AG09319 (cell line): ENCODE data around the gene TOP3B.

Source experiments
- DNase-seq: peaks from one replicate; pipeline ENCODE4 v3.0.0-alpha.2; 2010; ENCODE audit warnings: low read depth; ENCODE audit errors: extremely low read depth
- TF ChIP-seq, protein P1 (sequence below): IDR thresholded peaks from 2 replicates; pipeline ENCODE4 v1.5.1; 2011; ENCODE audit warnings: low read depth, mild to moderate bottlenecking, inconsistent platforms, low read length, moderate library complexity

The TOP3B gene

DNA sequence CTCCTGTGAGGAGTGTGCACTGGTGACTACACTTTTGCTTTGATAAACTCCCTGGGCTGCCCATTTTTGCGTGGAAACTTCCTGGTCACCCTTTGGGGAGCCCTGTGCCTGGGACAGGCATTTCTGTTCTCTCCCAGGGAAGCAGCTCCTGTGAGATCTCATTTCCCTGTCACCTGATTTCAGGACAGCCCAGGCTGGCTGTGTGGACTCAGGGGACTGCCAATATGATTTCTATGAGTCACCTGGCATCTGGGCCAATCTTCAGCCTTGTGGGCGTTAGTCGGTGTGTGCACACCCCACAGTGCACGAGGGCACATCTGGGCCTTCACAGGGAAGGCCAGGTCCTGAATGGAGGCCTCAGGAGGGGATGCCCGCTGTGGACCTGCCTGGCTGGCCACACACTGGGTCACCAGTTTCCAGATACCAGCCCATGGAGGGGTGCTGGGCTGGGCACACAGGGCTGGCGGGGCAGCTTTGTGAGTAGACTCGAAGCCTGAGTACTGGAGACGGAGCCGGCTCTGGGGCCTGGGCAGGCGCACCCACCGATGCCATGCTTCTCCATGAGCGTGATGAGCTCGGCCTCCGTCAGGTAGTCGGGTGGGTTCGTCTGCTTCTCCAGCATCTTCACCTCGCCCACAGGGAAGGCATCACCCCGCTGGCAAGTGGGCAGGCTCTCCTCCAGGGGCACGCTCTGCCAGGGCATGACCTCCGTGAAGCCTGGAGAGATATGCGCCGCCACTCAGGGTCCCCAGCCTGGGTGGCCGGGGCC lies 20.5 kb downstream of the TOP3B start:
- TF ChIP-seq, protein P1, sequence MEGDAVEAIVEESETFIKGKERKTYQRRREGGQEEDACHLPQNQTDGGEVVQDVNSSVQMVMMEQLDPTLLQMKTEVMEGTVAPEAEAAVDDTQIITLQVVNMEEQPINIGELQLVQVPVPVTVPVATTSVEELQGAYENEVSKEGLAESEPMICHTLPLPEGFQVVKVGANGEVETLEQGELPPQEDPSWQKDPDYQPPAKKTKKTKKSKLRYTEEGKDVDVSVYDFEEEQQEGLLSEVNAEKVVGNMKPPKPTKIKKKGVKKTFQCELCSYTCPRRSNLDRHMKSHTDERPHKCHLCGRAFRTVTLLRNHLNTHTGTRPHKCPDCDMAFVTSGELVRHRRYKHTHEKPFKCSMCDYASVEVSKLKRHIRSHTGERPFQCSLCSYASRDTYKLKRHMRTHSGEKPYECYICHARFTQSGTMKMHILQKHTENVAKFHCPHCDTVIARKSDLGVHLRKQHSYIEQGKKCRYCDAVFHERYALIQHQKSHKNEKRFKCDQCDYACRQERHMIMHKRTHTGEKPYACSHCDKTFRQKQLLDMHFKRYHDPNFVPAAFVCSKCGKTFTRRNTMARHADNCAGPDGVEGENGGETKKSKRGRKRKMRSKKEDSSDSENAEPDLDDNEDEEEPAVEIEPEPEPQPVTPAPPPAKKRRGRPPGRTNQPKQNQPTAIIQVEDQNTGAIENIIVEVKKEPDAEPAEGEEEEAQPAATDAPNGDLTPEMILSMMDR, result no peak
- DNase-seq, result no peak

DNA sequence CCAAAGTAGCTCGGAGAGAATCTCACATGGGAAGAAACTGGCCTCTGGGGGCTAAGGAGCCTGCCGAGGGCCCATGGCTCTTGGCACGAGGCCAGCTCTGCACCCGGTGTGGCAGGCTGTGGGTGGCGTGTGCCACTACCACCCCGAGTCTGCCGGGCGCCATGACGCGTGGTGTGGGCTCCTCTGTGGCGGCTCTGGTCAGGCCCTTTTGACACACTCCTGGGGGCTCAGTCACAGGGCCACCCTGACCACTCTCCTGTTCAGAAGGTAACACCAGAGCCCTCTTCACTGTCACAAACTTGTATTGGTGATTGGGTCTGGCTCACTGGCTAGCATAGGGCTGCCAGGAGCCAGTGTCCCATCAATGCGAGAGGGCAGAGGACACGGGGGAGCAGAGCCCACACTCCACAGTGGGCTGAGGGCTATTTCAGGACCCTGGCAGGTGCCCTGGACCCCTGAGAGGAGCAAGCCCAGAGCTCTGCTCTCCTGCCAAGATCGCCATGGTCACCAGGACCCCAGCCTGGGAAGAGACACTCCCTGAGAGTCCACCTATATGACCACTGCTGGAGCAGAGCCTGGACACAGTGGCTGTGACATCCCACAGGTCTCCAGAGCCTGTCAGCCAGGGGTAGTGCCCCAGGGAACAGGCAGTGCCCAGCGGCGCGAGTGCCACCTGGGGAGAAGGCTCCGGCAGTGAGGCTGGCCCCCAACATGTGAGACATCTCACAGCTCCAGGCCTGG lies 21.3 kb downstream of the TOP3B start:
- no peak for DNase-seq
- TF ChIP-seq, protein P1, result no peak

DNA sequence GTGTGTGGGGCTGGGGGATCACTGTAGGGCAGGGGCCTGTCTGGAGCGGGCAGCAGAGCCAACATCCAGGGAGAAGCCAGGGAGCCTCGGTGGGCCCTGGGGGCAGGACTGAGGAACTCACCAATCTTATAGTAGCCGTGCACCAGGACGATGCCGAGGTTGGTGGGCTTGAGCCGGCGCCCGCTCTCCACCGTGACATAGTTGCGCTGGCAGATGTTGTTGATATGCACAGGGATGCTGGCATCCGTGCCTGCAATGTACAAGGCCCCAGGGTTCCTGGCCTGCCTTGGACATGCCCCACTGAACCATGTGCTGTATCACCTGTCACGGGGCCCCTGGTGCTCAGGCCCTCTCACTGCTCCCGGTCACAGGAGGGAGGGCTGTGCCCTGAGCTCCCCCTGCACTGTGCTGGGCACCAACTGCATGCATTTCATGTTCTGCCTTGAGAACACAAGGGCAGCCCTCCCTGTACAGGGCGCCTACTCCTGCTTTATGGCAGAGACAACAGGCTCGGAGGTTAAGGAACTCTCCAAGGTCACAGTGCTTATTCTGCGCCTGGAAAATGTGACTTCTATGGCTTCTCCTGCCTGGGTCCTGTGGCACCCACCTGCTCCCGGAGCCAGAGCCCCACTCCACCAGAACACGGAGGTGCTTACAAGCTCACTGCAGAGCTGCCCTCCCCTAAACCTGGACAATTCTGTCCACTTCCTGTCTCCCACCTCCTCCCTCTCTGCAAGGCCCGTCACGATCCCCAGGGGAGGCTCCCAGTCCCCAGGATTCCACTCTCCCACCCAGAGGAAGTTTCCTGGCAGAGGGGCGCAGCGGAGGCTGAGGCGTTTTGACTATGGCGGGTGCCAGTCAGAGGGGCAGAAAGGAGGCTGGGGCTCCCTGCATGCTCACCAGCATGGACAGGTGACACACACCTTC lies 22.1 kb downstream of the TOP3B start:
- no peak for DNase-seq
- TF ChIP-seq, protein P1, result no peak

DNA sequence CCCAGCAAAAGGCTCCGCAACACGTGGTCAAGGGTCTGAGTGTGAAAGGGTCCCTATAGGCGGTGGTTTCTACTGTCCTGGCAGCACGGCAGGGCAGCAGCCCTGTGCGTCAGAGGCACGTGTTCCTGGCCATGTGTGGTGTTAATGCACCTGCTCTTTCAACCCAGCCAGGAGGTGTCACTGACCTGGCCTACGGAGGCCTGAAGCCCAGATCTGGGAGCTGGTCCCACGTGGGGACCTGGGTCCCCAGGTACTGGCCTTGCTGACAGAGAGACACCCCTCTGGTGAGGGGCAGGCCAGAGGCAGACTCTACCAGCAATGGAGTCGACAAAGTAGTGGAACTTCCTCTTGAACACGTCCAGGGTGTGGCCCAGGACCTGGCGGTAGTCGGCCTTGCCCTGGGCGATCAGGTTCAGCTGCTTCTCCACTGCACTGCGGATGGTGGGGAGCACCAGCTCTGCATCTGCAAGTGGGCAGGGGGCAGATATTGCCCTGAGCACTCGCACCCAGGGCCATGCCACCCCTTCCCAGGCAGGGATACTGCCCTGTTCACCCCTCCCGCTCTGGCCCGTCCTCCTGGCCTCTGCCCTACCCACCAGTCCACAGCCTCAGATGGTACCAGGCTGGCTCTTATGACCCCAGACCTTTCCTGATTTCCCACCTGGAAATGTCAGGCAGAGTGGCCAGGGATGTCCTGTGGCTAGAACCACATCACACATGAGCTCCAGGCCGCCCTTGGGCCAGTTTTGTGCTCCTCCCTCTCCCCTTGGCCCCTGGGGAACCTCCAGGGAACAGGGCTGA lies 23.1 kb downstream of the TOP3B start:
- DNase-seq, result no peak
- TF ChIP-seq, protein P1, result no peak

DNA sequence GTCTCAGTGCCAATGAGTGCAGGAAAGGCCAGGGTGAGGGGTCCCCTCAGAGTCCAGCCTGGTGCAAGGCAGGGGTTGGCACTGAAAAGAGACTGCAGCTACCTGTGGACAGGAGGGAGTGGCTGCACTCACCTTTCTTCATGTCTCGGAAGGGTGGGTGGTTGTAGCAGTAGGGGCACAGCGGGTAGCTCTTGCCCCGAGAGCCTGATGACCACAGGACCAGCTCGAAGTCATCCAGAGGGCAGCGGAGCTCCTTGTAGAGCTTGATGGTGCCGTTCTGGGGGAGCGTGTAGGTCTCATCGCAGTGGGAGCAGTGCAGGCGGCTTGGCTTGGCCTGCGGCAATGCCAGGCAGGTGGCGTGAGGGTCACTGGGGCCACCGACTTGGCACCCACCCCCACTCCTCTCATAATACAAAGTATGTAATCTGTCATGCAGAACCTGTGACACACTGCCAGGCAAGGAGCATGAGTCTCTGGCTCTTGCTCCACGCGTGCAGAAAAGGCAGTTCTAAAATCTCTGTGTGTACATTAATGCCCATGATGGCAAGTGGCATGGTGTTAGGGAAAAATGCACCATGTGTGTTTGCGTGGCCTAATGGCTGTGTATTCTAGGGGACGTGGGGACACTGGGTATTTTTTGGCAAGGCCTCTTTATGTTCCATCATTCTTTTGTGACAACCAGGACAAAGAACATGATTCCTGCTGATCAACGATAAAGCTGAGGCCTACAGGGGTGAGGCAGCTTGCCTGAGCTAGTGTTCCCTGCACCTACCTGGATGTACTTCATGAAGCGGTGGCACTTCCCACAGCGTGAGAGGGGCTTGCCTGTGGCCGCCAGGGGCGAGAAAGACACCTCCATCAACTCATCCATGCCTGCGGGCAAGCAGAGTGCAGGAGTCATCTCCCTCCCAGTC lies 24.0 kb downstream of the TOP3B start:
- no peak for DNase-seq
- TF ChIP-seq, protein P1, result no peak
